Endothelial cell of umbilical vein (primary cell): ENCODE measurements around the gene PPFIA1. TPM values are rescaled to one million over a fixed set of nuclear protein-coding genes. Genes with fewer than 3 reads are reported as not detected.

Source experiments
- BruUV-seq: library from RNA; stranded (reverse); fragments of 400-500 nt; replicated peaks from 2 replicates; lab custom pipeline; 2021; lab: Mats Ljungman, UMichigan
- CTCF ChIA-PET: fragments of 300-600, 350-600 bp; sonication (Branson Sonifier 250); formaldehyde crosslinking; loops from one replicate; lab custom pipeline; 2021; ENCODE audit warnings: antibody characterized with exemption, inconsistent platforms; lab: Charles Lee
- POLR2A ChIA-PET: fragments of 300-600, 350-600 bp; sonication (Branson Sonifier 250); formaldehyde crosslinking; loops from one replicate; lab custom pipeline; 2021; ENCODE audit warnings: antibody characterized with exemption, inconsistent platforms; lab: Charles Lee
- DNase-seq: peaks from one replicate; pipeline ENCODE4 v3.0.0-alpha.2; 2011; ENCODE audit warnings: low read depth, low spot score
- FAIRE-seq: peaks from 2 replicates; lab custom pipeline; 2011; peaks lifted over from hg19 to GRCh38; lab: Jason Lieb, UNC
- H2AFZ ChIP-seq: 2 replicates; pipeline ENCODE4 v1.6.0; 2012; ENCODE audit warnings: low read depth, low read length, control low read depth, inconsistent platforms
- H3K27ac ChIP-seq: 2 replicates; pipeline ENCODE4 v1.5.1; 2011; ENCODE audit warnings: low read depth, mild to moderate bottlenecking, control low read depth, low read length, moderate library complexity; ENCODE audit not compliant: insufficient read depth
- H3K27me3 ChIP-seq, 2 experiments: 2 replicates each; pipeline versions ENCODE4 v1.6.0 to v1.6.1; 2011; ENCODE audit warnings: low read length in 2 of 2, mixed read lengths in 1 of 2; ENCODE audit not compliant: control insufficient read depth in 2 of 2, insufficient read depth in 2 of 2
- H3K36me3 ChIP-seq, 2 experiments: 2 replicates in 1 of 2; 3 replicates in 1 of 2; pipeline ENCODE4 v1.5.1; 2011; ENCODE audit warnings: low read length in 2 of 2, mild to moderate bottlenecking in 1 of 2, moderate library complexity in 1 of 2; ENCODE audit not compliant: control insufficient read depth in 2 of 2, insufficient read depth in 2 of 2; ENCODE audit errors: extremely low read depth in 1 of 2
- H3K4me1 ChIP-seq: 3 replicates; pipeline ENCODE4 v1.5.1; 2011; ENCODE audit warnings: mild to moderate bottlenecking, low read length; ENCODE audit not compliant: control insufficient read depth, insufficient read depth; ENCODE audit errors: extremely low read depth
- H3K4me2 ChIP-seq: 2 replicates; pipeline ENCODE4 v1.6.1; 2011; ENCODE audit warnings: low read length, control low read depth, mixed read lengths; ENCODE audit not compliant: insufficient read depth
- H3K4me3 ChIP-seq, 3 experiments: fragments of 200-600 bp in 1 of 3; sonication (generic), shearing (Covaris generic) in 1 of 3; replicated peaks in 1 of 3; 2 replicates each; pipeline ENCODE4 v1.5.1; 2011 to 2016; ENCODE audit warnings: control low read depth in 3 of 3, low read length in 3 of 3, mild to moderate bottlenecking in 2 of 3, inconsistent platforms in 1 of 3, low read depth in 1 of 3, moderate library complexity in 1 of 3; ENCODE audit not compliant: insufficient read depth in 1 of 3
- H3K79me2 ChIP-seq: 2 replicates; pipeline ENCODE4 v1.6.0; 2012; ENCODE audit warnings: low read length, inconsistent platforms; ENCODE audit not compliant: control insufficient read depth, insufficient read depth
- H3K9ac ChIP-seq: replicated peaks from 2 replicates; pipeline ENCODE3; 2011; ENCODE audit warnings: low read length, control low read depth; ENCODE audit not compliant: insufficient read depth; ENCODE audit errors: extremely low read depth
- H3K9me1 ChIP-seq: replicated peaks from 3 replicates; pipeline ENCODE4 v1.6.0; 2011; ENCODE audit warnings: mild to moderate bottlenecking, low read length; ENCODE audit not compliant: control insufficient read depth, insufficient read depth; ENCODE audit errors: extremely low read depth
- H3K9me3 ChIP-seq: replicated peaks from 2 replicates; pipeline ENCODE4 v1.5.1; 2012; ENCODE audit warnings: low read length, inconsistent platforms; ENCODE audit not compliant: control insufficient read depth, insufficient read depth
- H4K20me1 ChIP-seq: replicated peaks from 2 replicates; pipeline ENCODE3; 2011; ENCODE audit warnings: mild to moderate bottlenecking, low read length; ENCODE audit not compliant: control insufficient read depth, insufficient read depth; ENCODE audit errors: extremely low read depth
- CTCF ChIP-seq, 2 donors: IDR thresholded peaks; 1 replicate in 1 of 2; 2 replicates in 1 of 2; pipeline ENCODE4 v1.5.1; 2011; ENCODE audit warnings: low read length in 2 of 2, mild to moderate bottlenecking in 2 of 2, moderate library complexity in 2 of 2, control low read depth in 1 of 2, inconsistent platforms in 1 of 2, low read depth in 1 of 2; ENCODE audit not compliant: insufficient read depth in 1 of 2; ENCODE audit errors: extremely low read depth in 1 of 2
- EZH2 ChIP-seq: IDR thresholded peaks from 2 replicates; pipeline ENCODE4 v1.6.1; 2012; ENCODE audit warnings: borderline replicate concordance, low read depth, mild to moderate bottlenecking, moderate library complexity, low read length, inconsistent platforms; ENCODE audit not compliant: severe bottlenecking
- FOS ChIP-seq: IDR thresholded peaks from 2 replicates; pipeline ENCODE4 v1.6.1; 2011; ENCODE audit warnings: mild to moderate bottlenecking, low read length, moderate library complexity, borderline replicate concordance; ENCODE audit not compliant: insufficient read depth
- GATA2 ChIP-seq: IDR thresholded peaks from 2 replicates; pipeline ENCODE4 v1.7.0; 2011; ENCODE audit warnings: low read depth, mild to moderate bottlenecking, moderate library complexity, mixed read lengths, low read length; ENCODE audit not compliant: insufficient read length, insufficient read depth
- JUN ChIP-seq: IDR thresholded peaks from 2 replicates; pipeline ENCODE4 v1.6.1; 2011; ENCODE audit warnings: borderline replicate concordance, low read depth; ENCODE audit not compliant: insufficient read length, insufficient read depth
- MAX ChIP-seq: IDR thresholded peaks from 2 replicates; pipeline ENCODE4 v1.6.1; 2011; ENCODE audit not compliant: insufficient read depth, insufficient read length
- MYC ChIP-seq: IDR thresholded peaks from one replicate; pipeline ENCODE4 v1.6.1; 2011; ENCODE audit warnings: mild to moderate bottlenecking, low read depth, low read length
- POLR2A ChIP-seq: IDR thresholded peaks from 2 replicates; pipeline ENCODE4 v1.6.1; 2012; ENCODE audit warnings: low read depth, mild to moderate bottlenecking, control low read depth, low read length
- POLR2AphosphoS5 ChIP-seq: IDR thresholded peaks from 2 replicates; pipeline ENCODE4 v1.6.1; 2012; ENCODE audit warnings: low read depth, mild to moderate bottlenecking, control low read depth, low read length, moderate library complexity; ENCODE audit not compliant: insufficient read depth
- dilution Hi-C: fragments of 300-500 bp; cut with MboI; formaldehyde crosslinking; loops from one replicate; pipeline ENCODE4 v1.15.0; 2019; ENCODE audit warnings: low sequenced_read_pairs; ENCODE audit not compliant: extremely low pct_ligation_motif_present
- intact Hi-C: fragments of 100-400 bp; cut with micrococcal nuclease; formaldehyde crosslinking; loops from one replicate; pipeline ENCODE4 v1.10.0; 2022
- polyA plus RNA-seq, 4 experiments: library from polyadenylated mRNA; depleted of rRNA in 3 of 4; stranded (reverse) in 3 of 4; unstranded in 1 of 4; fragments of >200 nt; gene quantifications; 2 replicates each; pipeline versions ENCODE4 v1.2.1 to v1.2.3, GENCODE V29; 2011 to 2012; ENCODE audit warnings: missing spikeins in 1 of 4
- total RNA-seq: library from RNA; stranded (reverse); gene quantifications from 2 replicates; pipeline ENCODE4 v1.2.3, GENCODE V29; 2021

PPFIA1 gene
- total and polyA plus RNA-seq, 2 donors (not counting 3 experiments of a cell fraction or from before 2014, with no cell fraction given): 44.3 to 60.9 TPM

DNA sequence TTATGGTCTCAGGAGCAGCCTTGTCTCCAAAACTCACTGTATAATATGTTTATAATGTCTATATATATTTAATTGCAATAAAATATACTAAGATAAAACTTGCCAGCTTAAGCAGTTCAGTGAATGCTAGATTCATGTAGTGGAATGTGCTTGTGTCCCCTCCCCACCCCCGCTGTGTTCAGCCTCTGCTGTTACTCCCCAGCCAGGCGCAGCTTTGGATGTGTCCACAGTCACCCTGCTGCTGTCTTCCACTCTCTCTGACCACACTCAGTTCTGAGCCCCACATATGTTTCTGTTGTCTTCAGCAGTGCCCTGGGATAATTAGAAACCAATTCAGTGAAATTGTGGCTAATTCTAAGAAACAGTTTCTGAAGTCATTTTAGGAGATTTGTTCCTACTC is 52.2 kb downstream of the PPFIA1 start:
- Histone ChIP-seq H3K9me1 (no peaks in the 10 kb centered on the region), H4K20me1 (no peaks in the 10 kb centered on the region), H3K4me2 (no peak overlapping the region), H3K79me2 (peaks cover 4% of the 10 kb centered on the region), H3K36me3 (peaks cover 3 to 7% of the 10 kb centered on the region in 2 experiments), H3K4me3 (no peak overlapping the region), H3K4me1 (no peaks in the 10 kb centered on the region), H3K9me3 (no peaks in the 10 kb centered on the region), H3K27me3 (no peaks in the 10 kb centered on the region), H3K9ac (no peak overlapping the region), H2AFZ (no peak overlapping the region), H3K27ac (no peak overlapping the region)
- TF ChIP-seq EZH2: no peak
- TF ChIP-seq JUN: no peak
- no peak for TF ChIP-seq GATA2
- TF ChIP-seq FOS: no peak
- no peak for TF ChIP-seq POLR2A
- TF ChIP-seq POLR2AphosphoS5: no peak
- no peak for TF ChIP-seq CTCF (IDR thresholded peaks at IDR 0.05; ENCODE audit: extremely low read depth in 1 of 2, insufficient read depth in 1 of 2, low read depth in 1 of 2, low read length in 2 of 2)
- TF ChIP-seq MAX: no peak
- TF ChIP-seq MYC: no peak
- DNase-seq: no peak
- no TSS peak for BruUV-seq
- POLR2A ChIA-PET: no interaction called here
- CTCF ChIA-PET: no interaction called here
- intact Hi-C loops: no loop called here
- dilution Hi-C loops: no loop called here
- no peak for FAIRE-seq
